Mucosa of stomach (tissue), 1 donor: ENCODE measurements around the gene ABCC3.

Experiments used
- H3K27me3 ChIP-seq: one replicate; pipeline ENCODE4 v1.7.0; 2013; ENCODE audit warnings: mild to moderate bottlenecking, low read length; ENCODE audit not compliant: control insufficient read depth, insufficient read depth
- H3K36me3 ChIP-seq: one replicate; pipeline ENCODE4 v1.7.0; 2013; ENCODE audit warnings: low read length; ENCODE audit not compliant: control insufficient read depth, insufficient read depth
- H3K4me1 ChIP-seq: one replicate; pipeline ENCODE4 v1.7.0; 2013; ENCODE audit warnings: mild to moderate bottlenecking, low read length; ENCODE audit not compliant: control insufficient read depth, insufficient read depth
- H3K4me3 ChIP-seq: one replicate; pipeline ENCODE4 v1.7.0; 2013; ENCODE audit warnings: low read length
- H3K9ac ChIP-seq: one replicate; pipeline ENCODE4 v1.7.0; 2013; ENCODE audit warnings: mild to moderate bottlenecking, low read length, moderate library complexity
- H3K9me3 ChIP-seq: one replicate; pipeline ENCODE4 v1.7.0; 2013; ENCODE audit warnings: mild to moderate bottlenecking, low read length, moderate library complexity; ENCODE audit not compliant: control insufficient read depth
- donor health status: Pancreatic carcinoma.

Gene ABCC3

GRCh38 chr17:50737118-50737698 is 102.5 kb downstream of the ABCC3 start:
- Histone ChIP-seq H3K27me3 (no peaks in the 10 kb centered on the region), H3K9ac (no peak overlapping the region), H3K4me3 (no peak overlapping the region), H3K36me3 (peaks cover 6% of the 10 kb centered on the region), H3K4me1 (peaks cover 1% of the 10 kb centered on the region), H3K9me3 (no peaks in the 10 kb centered on the region)

GRCh38 chr17:50739098-50739497 is 104.4 kb downstream of the ABCC3 start:
- Histone ChIP-seq H3K4me1 (no peaks in the 10 kb centered on the region), H3K36me3 (peaks cover 6% of the 10 kb centered on the region), H3K9me3 (no peaks in the 10 kb centered on the region), H3K9ac (no peak overlapping the region), H3K27me3 (no peaks in the 10 kb centered on the region), H3K4me3 (no peak overlapping the region)
